Measurements from ENCODE around the gene AFF3.

Gene AFF3

GRCh38 chr2:99836690-99837605, 305.4 kb downstream of the AFF3 start:
- TF ChIP-seq YY1 (IDR thresholded peaks at IDR 0.05; ENCODE audit: low read depth) (no peak), EGR1 (IDR thresholded peaks at IDR 0.05) (no peak), RAD21 (IDR thresholded peaks at IDR 0.05; ENCODE audit: low read depth) (no peak), TAF1 (IDR thresholded peaks at IDR 0.05; ENCODE audit: low read depth) (no peak), CREB1 (IDR thresholded peaks at IDR 0.05; ENCODE audit: low read depth) (no peak), REST (IDR thresholded peaks at IDR 0.05; ENCODE audit: low read depth) (no peak), FOXM1 (IDR thresholded peaks at IDR 0.05; ENCODE audit: borderline replicate concordance, low read depth) (no peak)

GRCh38 chr2:99834426-99834825, 308.0 kb downstream of the AFF3 start:
- TF ChIP-seq RAD21 (IDR thresholded peaks at IDR 0.05; ENCODE audit: low read depth) (no peak), CREB1 (IDR thresholded peaks at IDR 0.05; ENCODE audit: low read depth) (no peak), USF1 (IDR thresholded peaks at IDR 0.05) (no peak), REST (IDR thresholded peaks at IDR 0.05; ENCODE audit: low read depth) (no peak), YY1 (IDR thresholded peaks at IDR 0.05; ENCODE audit: low read depth) (no peak), TCF12 (IDR thresholded peaks at IDR 0.05; ENCODE audit: low read depth) (no peak), FOXM1 (IDR thresholded peaks at IDR 0.05; ENCODE audit: borderline replicate concordance, low read depth) (no peak), CEBPB (IDR thresholded peaks at IDR 0.05) (no peak), ZBTB7A (IDR thresholded peaks at IDR 0.05; ENCODE audit: low read depth) (no peak), MAX (IDR thresholded peaks at IDR 0.05) (no peak), TAF1 (IDR thresholded peaks at IDR 0.05; ENCODE audit: low read depth) (no peak), EGR1 (IDR thresholded peaks at IDR 0.05) (no peak), NFIC (IDR thresholded peaks at IDR 0.05) (no peak), TEAD4 (IDR thresholded peaks at IDR 0.05) (no peak), EP300 (IDR thresholded peaks at IDR 0.05; ENCODE audit: borderline replicate concordance) (no peak)

- no peak for TF ChIP-seq EP300 (IDR thresholded peaks at IDR 0.05; ENCODE audit: borderline replicate concordance)
- no peak for TF ChIP-seq CREB1 (IDR thresholded peaks at IDR 0.05; ENCODE audit: low read depth)
- no peak for TF ChIP-seq YY1 (IDR thresholded peaks at IDR 0.05; ENCODE audit: low read depth)
Observed at GRCh38 chr2:99833586-99834201, 308.7 kb downstream of the AFF3 start.

- TF ChIP-seq ZBTB7A (IDR thresholded peaks at IDR 0.05; ENCODE audit: low read depth) (no peak), TCF12 (IDR thresholded peaks at IDR 0.05; ENCODE audit: low read depth) (no peak), REST (IDR thresholded peaks at IDR 0.05; ENCODE audit: low read depth) (no peak), CEBPB (IDR thresholded peaks at IDR 0.05) (no peak)
Observed at GRCh38 chr2:99832926-99833325, 309.5 kb downstream of the AFF3 start.

GRCh38 chr2:99831772-99832171, 310.6 kb downstream of the AFF3 start:
- TF ChIP-seq MAX (IDR thresholded peaks at IDR 0.05), result no peak
- no peak for TF ChIP-seq TCF12 (IDR thresholded peaks at IDR 0.05; ENCODE audit: low read depth)
- no peak for TF ChIP-seq USF1 (IDR thresholded peaks at IDR 0.05)
- TF ChIP-seq YY1 (IDR thresholded peaks at IDR 0.05; ENCODE audit: low read depth), result no peak
- no peak for TF ChIP-seq RAD21 (IDR thresholded peaks at IDR 0.05; ENCODE audit: low read depth)
- TF ChIP-seq EP300 (IDR thresholded peaks at IDR 0.05; ENCODE audit: borderline replicate concordance), result no peak
- no peak for TF ChIP-seq REST (IDR thresholded peaks at IDR 0.05; ENCODE audit: low read depth)
- no peak for TF ChIP-seq EGR1 (IDR thresholded peaks at IDR 0.05)
- no peak for TF ChIP-seq ZBTB7A (IDR thresholded peaks at IDR 0.05; ENCODE audit: low read depth)
- no peak for TF ChIP-seq TEAD4 (IDR thresholded peaks at IDR 0.05)
- TF ChIP-seq TAF1 (IDR thresholded peaks at IDR 0.05; ENCODE audit: low read depth), result no peak
- TF ChIP-seq CEBPB (IDR thresholded peaks at IDR 0.05), result no peak
- TF ChIP-seq FOXM1 (IDR thresholded peaks at IDR 0.05; ENCODE audit: borderline replicate concordance, low read depth), result no peak
- no peak for TF ChIP-seq CREB1 (IDR thresholded peaks at IDR 0.05; ENCODE audit: low read depth)
- no peak for TF ChIP-seq NFIC (IDR thresholded peaks at IDR 0.05)

Measured in Ishikawa (cell line).